Ascending aorta (tissue), 2 donors: ENCODE data around the gene KPNA1. TPM values are rescaled to one million over a fixed set of nuclear protein-coding genes. Genes with fewer than 3 reads are reported as not detected.

ENCODE experiments used
- DNase-seq, 2 donors: peaks; one replicate each; pipeline ENCODE4 v3.0.0-alpha.2; 2019; ENCODE audit warnings: low spot score in 2 of 2
- H3K27ac ChIP-seq, 2 donors: fragments of 200-600 bp; sonication (generic); one replicate each; pipeline ENCODE4 v1.5.1; 2016 to 2017; ENCODE audit warnings: mild to moderate bottlenecking in 1 of 2
- H3K27me3 ChIP-seq: fragments of 200-600 bp; sonication (generic); one replicate; pipeline ENCODE4 v1.5.1; 2017
- H3K36me3 ChIP-seq, 2 donors: fragments of 200-600 bp; sonication (generic); one replicate each; pipeline ENCODE4 v1.5.1; 2016
- H3K4me1 ChIP-seq, 2 donors: fragments of 200-600 bp; sonication (generic); one replicate each; pipeline ENCODE4 v1.5.1; 2016 to 2017; ENCODE audit warnings: mild to moderate bottlenecking in 1 of 2
- H3K4me3 ChIP-seq, 2 donors: fragments of 200-600 bp; sonication (generic); one replicate each; pipeline ENCODE4 v1.5.1; 2016 to 2017; ENCODE audit warnings: mild to moderate bottlenecking in 1 of 2
- H3K9me3 ChIP-seq, 2 donors: fragments of 200-600 bp; sonication (generic); one replicate each; pipeline ENCODE4 v1.5.1; 2016
- intact Hi-C: fragments of 100-400 bp; cut with DNase I; formaldehyde crosslinking; loops from one replicate; pipeline ENCODE4 v1.15.1; 2023
- total RNA-seq: library from RNA; depleted of rRNA; stranded (reverse); fragments of >200 nt; gene quantifications from one replicate; pipeline ENCODE4 v1.1.0, GENCODE V29; 2016
- TF ChIP-seq, protein P1 (sequence below), 3 experiments: fragments of 200-600 bp in 2 of 3; fragments of 450-650 bp in 1 of 3; sonication (generic) in 2 of 3; IDR thresholded peaks; one replicate each; pipeline ENCODE4 v1.5.1; 2016 to 2019; ENCODE audit warnings: antibody characterized with exemption in 3 of 3, mild to moderate bottlenecking in 1 of 3, moderate library complexity in 1 of 3

Gene KPNA1
- total RNA-seq, 1 donor from 2014 or later, result 21.1 TPM

DNA sequence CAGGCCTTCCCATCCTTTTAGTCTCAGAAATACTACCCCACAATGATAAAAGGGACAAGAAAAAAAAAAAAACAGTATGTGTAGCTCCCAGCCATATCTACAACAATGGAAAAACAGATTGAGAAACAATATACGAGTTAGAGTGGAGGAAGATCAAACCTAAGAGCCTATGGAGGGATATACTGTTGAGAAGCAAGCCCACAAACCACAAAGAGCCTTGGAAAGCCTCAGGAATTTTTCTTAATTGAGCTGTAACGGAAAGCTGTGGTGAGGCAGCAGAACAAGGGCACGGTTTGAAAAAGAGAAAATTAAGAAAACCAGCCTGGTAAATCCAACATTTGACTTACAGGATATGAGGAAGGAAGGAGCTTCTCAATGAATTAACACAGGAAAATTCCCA is 21.4 kb downstream of the KPNA1 start:
- no peak for DNase-seq
- Histone ChIP-seq H3K9me3 (no peaks in the 10 kb centered on the region), H3K27me3 (no peaks in the 10 kb centered on the region), H3K4me1 (no peaks in the 10 kb centered on the region), H3K4me3 (no peak overlapping the region), H3K27ac (no peak overlapping the region), H3K36me3 (peaks cover 11 to 15% of the 10 kb centered on the region in 2 donors)
- TF ChIP-seq, protein P1, sequence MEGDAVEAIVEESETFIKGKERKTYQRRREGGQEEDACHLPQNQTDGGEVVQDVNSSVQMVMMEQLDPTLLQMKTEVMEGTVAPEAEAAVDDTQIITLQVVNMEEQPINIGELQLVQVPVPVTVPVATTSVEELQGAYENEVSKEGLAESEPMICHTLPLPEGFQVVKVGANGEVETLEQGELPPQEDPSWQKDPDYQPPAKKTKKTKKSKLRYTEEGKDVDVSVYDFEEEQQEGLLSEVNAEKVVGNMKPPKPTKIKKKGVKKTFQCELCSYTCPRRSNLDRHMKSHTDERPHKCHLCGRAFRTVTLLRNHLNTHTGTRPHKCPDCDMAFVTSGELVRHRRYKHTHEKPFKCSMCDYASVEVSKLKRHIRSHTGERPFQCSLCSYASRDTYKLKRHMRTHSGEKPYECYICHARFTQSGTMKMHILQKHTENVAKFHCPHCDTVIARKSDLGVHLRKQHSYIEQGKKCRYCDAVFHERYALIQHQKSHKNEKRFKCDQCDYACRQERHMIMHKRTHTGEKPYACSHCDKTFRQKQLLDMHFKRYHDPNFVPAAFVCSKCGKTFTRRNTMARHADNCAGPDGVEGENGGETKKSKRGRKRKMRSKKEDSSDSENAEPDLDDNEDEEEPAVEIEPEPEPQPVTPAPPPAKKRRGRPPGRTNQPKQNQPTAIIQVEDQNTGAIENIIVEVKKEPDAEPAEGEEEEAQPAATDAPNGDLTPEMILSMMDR (IDR thresholded peaks at IDR 0.05), result no peak
- intact Hi-C loops, result no loop called here

DNA sequence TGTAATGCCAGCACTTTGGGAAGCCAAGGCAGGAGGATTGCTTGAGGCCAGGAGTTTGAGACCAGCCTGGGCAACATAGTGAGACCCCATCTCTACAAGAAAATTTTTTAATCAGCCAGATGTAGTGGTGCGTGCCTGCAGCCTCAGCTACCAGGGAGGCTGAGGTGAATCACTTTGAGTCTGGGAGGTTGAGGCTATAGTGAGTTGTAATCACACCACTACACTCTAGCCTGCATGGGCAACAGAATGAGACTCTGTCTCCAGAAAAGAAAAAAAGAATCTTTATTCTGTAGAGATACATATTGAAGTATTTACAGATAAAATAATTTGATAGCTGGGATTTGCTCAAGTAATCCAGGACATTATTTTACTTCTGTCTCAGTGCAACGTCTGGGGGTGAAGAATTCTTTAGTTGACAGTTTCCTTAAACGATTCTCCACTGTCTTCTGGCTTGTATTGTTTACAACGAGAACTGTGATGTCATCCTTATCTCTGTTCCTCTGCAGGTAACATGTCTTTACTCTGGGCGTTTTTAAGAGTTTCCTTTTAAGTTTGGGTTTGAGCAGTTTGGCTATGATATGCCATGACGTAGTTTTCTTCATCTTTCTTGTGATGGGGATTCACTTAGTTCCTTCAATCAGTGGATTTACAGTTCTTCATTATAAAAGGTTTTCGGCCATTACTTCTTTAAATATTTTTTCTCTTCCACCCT is 26.3 kb downstream of the KPNA1 start:
- Histone ChIP-seq H3K4me1 (peaks cover 0 to 2% of the 10 kb centered on the region in 2 donors), H3K27ac (no peak overlapping the region), H3K36me3 (peaks cover 0 to 3% of the 10 kb centered on the region in 2 donors), H3K9me3 (no peaks in the 10 kb centered on the region), H3K4me3 (no peak overlapping the region), H3K27me3 (no peaks in the 10 kb centered on the region)
- no peak for DNase-seq
- TF ChIP-seq, protein P1 (IDR thresholded peaks at IDR 0.05), result no peak
- intact Hi-C loops, result no loop called here

DNA sequence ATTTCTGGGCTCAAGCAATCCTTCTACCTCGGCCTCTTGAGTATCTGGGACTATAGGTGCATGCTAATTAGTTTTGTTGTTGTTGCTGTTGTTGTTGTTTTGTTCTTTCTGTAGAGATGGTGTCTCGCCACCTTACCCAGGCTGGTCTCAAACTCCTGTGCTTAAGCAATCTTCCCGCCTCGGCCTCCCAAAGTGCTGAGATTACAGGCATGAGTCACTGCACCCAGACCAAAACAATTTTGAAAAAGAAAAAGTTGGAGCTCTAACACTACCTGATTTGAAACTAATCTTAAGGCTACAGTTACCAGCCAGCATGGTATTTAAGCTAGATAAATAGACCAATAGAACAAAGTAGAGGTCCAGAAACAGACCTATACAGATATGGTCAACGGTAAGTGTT is 29.8 kb downstream of the KPNA1 start:
- no peaks in the 10 kb centered on the region for H3K36me3 ChIP-seq
- DNase-seq, result no peak
- H3K27ac ChIP-seq, result no peak overlapping the region
- H3K9me3 ChIP-seq, result no peaks in the 10 kb centered on the region
- intact Hi-C loops, result no loop called here
- peaks cover 0 to 12% of the 10 kb centered on the region in 2 donors for H3K4me1 ChIP-seq
- no peaks in the 10 kb centered on the region for H3K27me3 ChIP-seq
- H3K4me3 ChIP-seq, result no peak overlapping the region
- TF ChIP-seq, protein P1 (IDR thresholded peaks at IDR 0.05), result no peak

DNA sequence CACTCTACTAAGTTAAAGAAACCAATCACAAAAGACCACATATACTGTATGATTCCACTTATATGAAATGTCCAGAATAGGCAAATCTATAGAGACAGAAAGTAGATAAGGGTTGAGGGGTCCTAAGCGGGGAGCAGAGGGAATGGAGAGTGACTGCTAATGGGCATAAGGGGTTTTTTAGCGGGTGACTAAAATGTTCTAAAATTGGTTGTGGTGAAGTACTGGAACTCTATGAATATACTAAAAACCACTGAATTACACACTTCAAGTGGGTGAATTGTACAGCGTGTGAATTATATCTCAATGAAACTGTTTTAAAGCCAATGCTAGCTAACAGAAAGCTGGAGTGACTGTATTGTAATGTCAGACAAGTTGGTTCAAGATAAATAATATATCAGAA is 33.3 kb downstream of the KPNA1 start:
- TF ChIP-seq, protein P1 (IDR thresholded peaks at IDR 0.05), result no peak
- Histone ChIP-seq H3K4me1 (peaks cover 0 to 12% of the 10 kb centered on the region in 2 donors), H3K9me3 (no peaks in the 10 kb centered on the region), H3K27ac (no peak overlapping the region), H3K36me3 (no peaks in the 10 kb centered on the region), H3K4me3 (no peak overlapping the region), H3K27me3 (no peaks in the 10 kb centered on the region)
- intact Hi-C loops, result no loop called here
- no peak for DNase-seq

DNA sequence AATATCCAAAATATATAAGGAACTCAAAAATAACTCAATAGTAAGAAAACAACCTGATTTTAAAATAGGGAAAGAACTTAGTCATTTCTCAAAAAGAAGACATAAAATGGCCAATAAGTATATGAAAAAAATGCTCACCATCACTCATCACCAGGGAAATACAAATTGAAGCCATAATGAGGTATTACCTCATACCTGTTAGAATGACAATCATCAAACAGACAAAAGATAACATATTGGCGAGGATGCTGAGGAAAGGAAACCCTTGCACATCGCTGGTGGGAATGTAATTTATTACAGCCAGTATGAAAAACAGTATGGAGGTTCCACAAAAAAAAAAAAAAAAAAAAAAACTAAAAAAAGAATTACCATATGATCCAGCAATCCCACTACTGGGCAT is 38.2 kb downstream of the KPNA1 start:
- intact Hi-C loops, result no loop called here
- no peaks in the 10 kb centered on the region for H3K9me3 ChIP-seq

More for the DNA sequence above, 38.2 kb downstream of the KPNA1 start:
- Histone ChIP-seq H3K4me3 (no peak overlapping the region), H3K4me1 (no peaks in the 10 kb centered on the region), H3K36me3 (no peaks in the 10 kb centered on the region), H3K27me3 (no peaks in the 10 kb centered on the region), H3K27ac (no peak overlapping the region)
- DNase-seq, result no peak
- TF ChIP-seq, protein P1 (IDR thresholded peaks at IDR 0.05), result no peak
